ENCODE measurements around the gene ENDOV.

Gene ENDOV

DNA sequence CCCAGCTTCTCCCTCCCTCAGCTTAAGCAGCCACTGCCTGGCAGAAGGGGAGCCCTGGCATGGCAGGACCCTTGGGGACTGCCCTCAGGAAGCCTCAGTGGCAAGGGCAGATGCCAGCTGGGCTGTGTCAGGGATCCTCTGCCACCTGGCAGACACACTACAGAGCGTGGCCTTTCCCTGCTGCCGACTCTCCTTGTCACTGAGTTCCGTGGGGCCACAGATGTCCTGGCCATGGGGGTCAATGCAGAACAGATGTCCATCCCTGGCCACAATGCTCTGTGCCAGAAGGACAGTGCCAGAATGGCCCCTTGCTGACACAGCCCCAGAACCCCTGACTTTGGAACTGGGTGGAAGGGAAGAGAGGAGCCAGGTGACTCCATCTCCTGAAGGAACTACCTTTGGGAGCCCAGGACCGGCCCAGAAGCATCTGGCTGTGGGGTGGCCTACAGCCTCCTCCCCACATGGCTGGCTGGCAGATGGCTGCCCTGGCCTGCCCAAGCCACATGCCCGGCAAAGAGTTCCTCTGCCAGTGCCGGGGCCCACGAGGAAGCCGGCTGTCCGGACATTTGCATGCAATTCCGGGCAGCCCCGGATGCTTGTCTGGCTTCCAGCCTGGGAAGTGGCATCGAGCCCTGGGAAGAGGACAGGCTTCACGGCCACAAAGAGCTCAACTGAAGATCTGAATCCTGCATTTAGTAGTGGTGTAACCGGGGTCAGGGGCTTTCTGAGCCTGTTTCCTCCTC lies 37.4 kb downstream of the ENDOV start:
- DNase-seq, result no peak

GRCh38 chr17:80453126-80453997 lies 38.4 kb downstream of the ENDOV start:
- DNase-seq, result no peak

GRCh38 chr17:80453998-80454556 lies 39.1 kb downstream of the ENDOV start:
- DNase-seq, result no peak

GRCh38 chr17:80454557-80455335 lies 39.8 kb downstream of the ENDOV start:
- peak; percentile 96 for DNase-seq

DNA sequence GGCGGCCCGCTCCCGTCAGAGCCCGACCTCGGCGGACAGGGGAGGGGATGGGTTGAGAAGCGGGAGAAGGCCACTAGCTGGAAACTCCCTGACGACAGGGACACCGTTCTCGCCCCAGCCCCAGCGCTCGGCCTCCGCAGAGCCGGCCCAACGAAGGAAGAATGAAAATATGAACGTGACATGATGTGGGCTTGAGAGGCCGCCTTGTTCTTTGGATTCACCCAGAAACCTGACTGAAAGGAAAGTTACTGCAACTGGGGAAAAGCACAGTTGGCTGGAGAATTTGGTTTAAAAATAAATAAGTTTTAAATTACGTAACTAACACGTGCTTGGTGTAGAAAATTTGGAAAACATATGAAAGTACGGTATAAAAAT lies 40.4 kb downstream of the ENDOV start:
- no peak for DNase-seq

DNA sequence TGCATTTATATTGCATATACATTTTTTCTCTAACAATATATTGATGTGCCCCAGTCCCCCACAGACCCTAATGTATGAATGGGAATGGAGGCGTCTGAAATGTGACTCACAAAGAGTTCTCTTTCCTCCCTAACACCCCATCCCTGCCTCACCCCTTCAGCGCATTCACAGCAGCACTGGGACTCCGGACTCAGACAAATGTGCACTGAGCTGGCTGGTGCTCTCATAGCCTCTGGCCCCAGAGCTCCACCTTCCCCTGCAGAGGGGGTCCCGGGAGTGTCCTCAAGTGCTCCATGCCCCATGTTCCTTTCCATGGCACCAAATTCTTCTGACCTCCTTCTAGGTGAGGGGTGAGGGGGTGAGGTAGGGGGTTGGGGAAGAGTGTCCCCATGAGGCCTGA lies 40.8 kb downstream of the ENDOV start:
- DNase-seq, result no peak

- no peak for DNase-seq
Measured at GRCh38 chr17:80456465-80457235, 41.7 kb downstream of the ENDOV start.

- DNase-seq, result no peak
Measured at GRCh38 chr17:80457236-80457856, 42.4 kb downstream of the ENDOV start.

- DNase-seq, result no peak
Measured at GRCh38 chr17:80458016-80458415, 43.0 kb downstream of the ENDOV start.

DNA sequence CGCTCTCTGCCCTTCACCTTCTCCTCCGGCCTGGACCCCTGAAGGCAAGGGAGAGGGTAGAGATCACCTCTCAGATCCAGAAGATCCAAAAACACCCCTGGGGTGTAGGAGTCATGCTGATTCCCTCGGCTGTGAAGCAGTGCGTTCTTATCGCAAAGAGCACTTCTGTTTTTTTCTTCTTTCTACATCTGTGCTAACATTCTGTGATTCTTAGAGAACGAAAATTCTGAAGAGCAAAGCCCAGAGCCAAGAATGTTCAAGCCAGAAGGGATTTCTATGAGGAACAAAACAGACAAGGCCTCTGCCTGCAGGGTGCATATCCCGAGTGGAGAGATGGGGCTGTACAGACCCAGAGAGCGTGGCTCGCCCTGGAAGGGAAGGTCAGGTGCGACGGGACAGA lies 44.3 kb downstream of the ENDOV start:
- DNase-seq, result no peak

- no peak for DNase-seq
Measured at GRCh38 chr17:80460429-80460834, 45.5 kb downstream of the ENDOV start.

- DNase-seq, result no peak
Measured at GRCh38 chr17:80461528-80462160, 46.7 kb downstream of the ENDOV start.

GRCh38 chr17:80463784-80464400 lies 48.9 kb downstream of the ENDOV start:
- no peak for DNase-seq

- DNase-seq, result no peak
Measured at GRCh38 chr17:80464486-80464885, 49.5 kb downstream of the ENDOV start.

DNA sequence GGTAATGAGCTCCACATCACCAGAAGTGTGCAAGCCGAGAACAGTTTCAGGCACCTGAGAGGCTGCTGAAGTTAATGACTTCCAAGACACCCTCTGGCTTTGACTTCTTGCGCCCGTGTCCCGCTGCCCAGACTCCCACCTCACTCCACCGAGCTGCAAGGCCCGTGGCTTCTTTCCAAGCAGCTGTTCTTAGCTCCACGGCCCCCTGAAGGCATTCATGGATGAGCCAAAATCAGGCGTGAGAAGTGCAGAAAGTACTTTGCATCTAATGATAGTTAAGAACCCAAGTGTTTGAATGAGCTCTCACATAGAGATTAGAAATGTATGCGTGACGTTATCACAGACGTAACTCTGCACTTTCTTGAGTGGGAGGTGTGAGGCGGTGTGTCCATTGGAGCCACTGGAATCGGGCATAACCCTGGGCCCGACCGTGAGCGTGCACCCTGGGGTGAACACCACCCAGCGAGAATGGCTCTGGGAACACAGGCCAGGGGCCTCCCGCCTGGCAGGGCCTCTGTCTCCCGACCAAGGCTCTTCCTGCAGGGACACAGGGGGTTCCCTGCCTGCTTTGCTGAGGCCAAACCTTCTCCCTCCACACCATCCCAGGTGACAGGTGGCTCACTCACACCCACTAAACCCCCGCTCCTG lies 50.5 kb downstream of the ENDOV start:
- DNase-seq, result no peak

GRCh38 chr17:80466188-80466705 lies 51.3 kb downstream of the ENDOV start:
- no peak for DNase-seq

GRCh38 chr17:80468242-80468641 lies 53.3 kb downstream of the ENDOV start:
- DNase-seq, result no peak

- DNase-seq, result no peak
Measured at GRCh38 chr17:80468781-80469493, 54.0 kb downstream of the ENDOV start.

DNA sequence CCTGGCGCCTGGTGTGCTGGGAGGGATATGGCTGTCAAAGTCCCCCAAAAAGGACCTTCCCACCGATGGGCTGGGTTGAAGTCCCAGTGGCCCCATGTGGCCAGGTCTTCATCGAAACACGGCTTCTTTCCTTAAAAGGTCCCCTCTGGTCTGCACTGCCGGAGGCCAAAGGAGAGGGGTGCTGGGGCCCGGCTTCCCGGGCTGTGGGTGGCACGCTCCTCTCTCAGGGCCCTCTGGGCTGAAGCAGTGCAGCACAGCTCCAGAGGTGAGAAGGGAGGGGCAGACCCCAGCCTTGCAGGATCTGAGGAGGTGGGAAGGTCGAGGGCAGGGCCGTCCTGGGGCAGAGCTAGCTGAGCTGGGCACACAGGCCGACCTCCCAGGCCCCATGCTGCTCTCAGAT lies 54.7 kb downstream of the ENDOV start:
- DNase-seq, result no peak
